Neural cell (in vitro differentiated cells): ENCODE data around the gene UQCC2. TPM values are rescaled to one million over a fixed set of nuclear protein-coding genes. Genes with fewer than 3 reads are reported as not detected.

Experiments
- polyA plus RNA-seq: library from polyadenylated mRNA; depleted of rRNA; stranded (reverse); fragments of >200 nt; gene quantifications from 2 replicates; pipeline ENCODE4 v1.2.3, GENCODE V29; 2014
- small RNA-seq, 3 experiments: library from RNA; depleted of rRNA; stranded (forward); fragments of <200 nt; gene quantifications; one replicate each; pipeline ENCODE3, GENCODE V24; 2012

UQCC2 gene
- polyA plus RNA-seq, 1 donor from 2014 or later: 123 TPM

Small RNAs within 50 kb of the gene (small RNA-seq; reads per million reads assigned to genes)
- gene MIR3934: 0 reads per million in 3 experiments

Other genes starting within 250 kb of the UQCC2 start
- gene BAK1, start 131.4 kb downstream of the UQCC2 start, polyA plus RNA-seq: 15.4 and 21.9 TPM in 2 replicates
- gene ITPR3, start 90.4 kb downstream of the UQCC2 start, polyA plus RNA-seq: 0.11 and 0.16 TPM in 2 replicates
- not detected in 2 replicates for gene IP6K3, start 35.2 kb upstream of the UQCC2 start, polyA plus RNA-seq
- gene LEMD2, start 77.4 kb upstream of the UQCC2 start, polyA plus RNA-seq: 84.6 and 109 TPM in 2 replicates
- gene MLN, start 92.3 kb upstream of the UQCC2 start, polyA plus RNA-seq: not detected in 2 replicates